Endothelial cell of umbilical vein (primary cell): Measurements from ENCODE around the gene EPS15. TPM values are rescaled to one million over a fixed set of nuclear protein-coding genes. Genes with fewer than 3 reads are reported as not detected.
"Not testable (repeated sequence)": the region's sequence is repeated elsewhere in the genome, so short reads cannot be mapped to it uniquely, and the experiment has no call there.

Source experiments
- BruUV-seq: library from RNA; stranded (reverse); fragments of 400-500 nt; replicated peaks from 2 replicates; lab custom pipeline; 2021; lab: Mats Ljungman, UMichigan
- CTCF ChIA-PET: fragments of 300-600, 350-600 bp; sonication (Branson Sonifier 250); formaldehyde crosslinking; loops from one replicate; lab custom pipeline; 2021; ENCODE audit warnings: antibody characterized with exemption, inconsistent platforms; lab: Charles Lee
- POLR2A ChIA-PET: fragments of 300-600, 350-600 bp; sonication (Branson Sonifier 250); formaldehyde crosslinking; loops from one replicate; lab custom pipeline; 2021; ENCODE audit warnings: antibody characterized with exemption, inconsistent platforms; lab: Charles Lee
- DNase-seq: peaks from one replicate; pipeline ENCODE4 v3.0.0-alpha.2; 2011; ENCODE audit warnings: low read depth, low spot score
- FAIRE-seq: peaks from 2 replicates; lab custom pipeline; 2011; peaks lifted over from hg19 to GRCh38; lab: Jason Lieb, UNC
- H2AFZ ChIP-seq: 2 replicates; pipeline ENCODE4 v1.6.0; 2012; ENCODE audit warnings: low read depth, low read length, control low read depth, inconsistent platforms
- H3K27ac ChIP-seq: 2 replicates; pipeline ENCODE4 v1.5.1; 2011; ENCODE audit warnings: low read depth, mild to moderate bottlenecking, control low read depth, low read length, moderate library complexity; ENCODE audit not compliant: insufficient read depth
- H3K27me3 ChIP-seq, 2 experiments: 2 replicates each; pipeline versions ENCODE4 v1.6.0 to v1.6.1; 2011; ENCODE audit warnings: low read length in 2 of 2, mixed read lengths in 1 of 2; ENCODE audit not compliant: control insufficient read depth in 2 of 2, insufficient read depth in 2 of 2
- H3K36me3 ChIP-seq, 2 experiments: 2 replicates in 1 of 2; 3 replicates in 1 of 2; pipeline ENCODE4 v1.5.1; 2011; ENCODE audit warnings: low read length in 2 of 2, mild to moderate bottlenecking in 1 of 2, moderate library complexity in 1 of 2; ENCODE audit not compliant: control insufficient read depth in 2 of 2, insufficient read depth in 2 of 2; ENCODE audit errors: extremely low read depth in 1 of 2
- H3K4me1 ChIP-seq: 3 replicates; pipeline ENCODE4 v1.5.1; 2011; ENCODE audit warnings: mild to moderate bottlenecking, low read length; ENCODE audit not compliant: control insufficient read depth, insufficient read depth; ENCODE audit errors: extremely low read depth
- H3K4me2 ChIP-seq: 2 replicates; pipeline ENCODE4 v1.6.1; 2011; ENCODE audit warnings: low read length, control low read depth, mixed read lengths; ENCODE audit not compliant: insufficient read depth
- H3K4me3 ChIP-seq, 3 experiments: fragments of 200-600 bp in 1 of 3; sonication (generic), shearing (Covaris generic) in 1 of 3; replicated peaks in 1 of 3; 2 replicates each; pipeline ENCODE4 v1.5.1; 2011 to 2016; ENCODE audit warnings: control low read depth in 3 of 3, low read length in 3 of 3, mild to moderate bottlenecking in 2 of 3, inconsistent platforms in 1 of 3, low read depth in 1 of 3, moderate library complexity in 1 of 3; ENCODE audit not compliant: insufficient read depth in 1 of 3
- H3K79me2 ChIP-seq: 2 replicates; pipeline ENCODE4 v1.6.0; 2012; ENCODE audit warnings: low read length, inconsistent platforms; ENCODE audit not compliant: control insufficient read depth, insufficient read depth
- H3K9ac ChIP-seq: replicated peaks from 2 replicates; pipeline ENCODE3; 2011; ENCODE audit warnings: low read length, control low read depth; ENCODE audit not compliant: insufficient read depth; ENCODE audit errors: extremely low read depth
- H3K9me1 ChIP-seq: replicated peaks from 3 replicates; pipeline ENCODE4 v1.6.0; 2011; ENCODE audit warnings: mild to moderate bottlenecking, low read length; ENCODE audit not compliant: control insufficient read depth, insufficient read depth; ENCODE audit errors: extremely low read depth
- H3K9me3 ChIP-seq: replicated peaks from 2 replicates; pipeline ENCODE4 v1.5.1; 2012; ENCODE audit warnings: low read length, inconsistent platforms; ENCODE audit not compliant: control insufficient read depth, insufficient read depth
- H4K20me1 ChIP-seq: replicated peaks from 2 replicates; pipeline ENCODE3; 2011; ENCODE audit warnings: mild to moderate bottlenecking, low read length; ENCODE audit not compliant: control insufficient read depth, insufficient read depth; ENCODE audit errors: extremely low read depth
- FOS ChIP-seq: IDR thresholded peaks from 2 replicates; pipeline ENCODE4 v1.6.1; 2011; ENCODE audit warnings: mild to moderate bottlenecking, low read length, moderate library complexity, borderline replicate concordance; ENCODE audit not compliant: insufficient read depth
- GATA2 ChIP-seq: IDR thresholded peaks from 2 replicates; pipeline ENCODE4 v1.7.0; 2011; ENCODE audit warnings: low read depth, mild to moderate bottlenecking, moderate library complexity, mixed read lengths, low read length; ENCODE audit not compliant: insufficient read length, insufficient read depth
- JUN ChIP-seq: IDR thresholded peaks from 2 replicates; pipeline ENCODE4 v1.6.1; 2011; ENCODE audit warnings: borderline replicate concordance, low read depth; ENCODE audit not compliant: insufficient read length, insufficient read depth
- POLR2AphosphoS5 ChIP-seq: IDR thresholded peaks from 2 replicates; pipeline ENCODE4 v1.6.1; 2012; ENCODE audit warnings: low read depth, mild to moderate bottlenecking, control low read depth, low read length, moderate library complexity; ENCODE audit not compliant: insufficient read depth
- dilution Hi-C: fragments of 300-500 bp; cut with MboI; formaldehyde crosslinking; loops from one replicate; pipeline ENCODE4 v1.15.0; 2019; ENCODE audit warnings: low sequenced_read_pairs; ENCODE audit not compliant: extremely low pct_ligation_motif_present
- intact Hi-C: fragments of 100-400 bp; cut with micrococcal nuclease; formaldehyde crosslinking; loops from one replicate; pipeline ENCODE4 v1.10.0; 2022
- polyA plus RNA-seq, 4 experiments: library from polyadenylated mRNA; depleted of rRNA in 3 of 4; stranded (reverse) in 3 of 4; unstranded in 1 of 4; fragments of >200 nt; gene quantifications; 2 replicates each; pipeline versions ENCODE4 v1.2.1 to v1.2.3, GENCODE V29; 2011 to 2012; ENCODE audit warnings: missing spikeins in 1 of 4
- total RNA-seq: library from RNA; stranded (reverse); gene quantifications from 2 replicates; pipeline ENCODE4 v1.2.3, GENCODE V29; 2021

The EPS15 gene
- total and polyA plus RNA-seq, 2 donors (not counting 3 experiments of a cell fraction or from before 2014, with no cell fraction given): 15.4 to 44.8 TPM

- no peaks in the 10 kb centered on the region for H3K9me3 ChIP-seq
- intact Hi-C loops (no loop called here), dilution Hi-C loops (no loop called here)
- no peak overlapping the region for H3K27ac ChIP-seq
- no peak overlapping the region for H3K9ac ChIP-seq
- no peaks in the 10 kb centered on the region for H3K4me1 ChIP-seq
- H4K20me1 ChIP-seq: no peaks in the 10 kb centered on the region
- DNase-seq (no peak), FAIRE-seq (no peak)
- H3K4me2 ChIP-seq: no peak overlapping the region
- no peaks in the 10 kb centered on the region for H3K36me3 ChIP-seq
- TF ChIP-seq POLR2AphosphoS5: no peak
- no peak for TF ChIP-seq GATA2
- no peak for TF ChIP-seq JUN
- TF ChIP-seq FOS: no peak
- no peaks in the 10 kb centered on the region for H3K27me3 ChIP-seq
- ChIA-PET POLR2A (no interaction called here), CTCF (interaction anchor here (1.6 kb wide), 1 partner anchor 50 kb away, joined by 3 read pairs; no protein-coding TSS in a partner anchor)
- no TSS peak for BruUV-seq
- H3K79me2 ChIP-seq: no peaks in the 10 kb centered on the region
- no peak overlapping the region for H3K4me3 ChIP-seq
- no peaks in the 10 kb centered on the region for H3K9me1 ChIP-seq
- no peak overlapping the region for H2AFZ ChIP-seq
Observed at GRCh38 chr1:51453010-51453409, 66.1 kb downstream of the EPS15 start.

GRCh38 chr1:51448844-51449454 is 70.1 kb downstream of the EPS15 start:
- H3K4me1 ChIP-seq, H3K9ac ChIP-seq, H3K27me3 ChIP-seq, H4K20me1 ChIP-seq, H3K9me1 ChIP-seq, H3K79me2 ChIP-seq, DNase-seq, POLR2A ChIA-PET, H3K36me3 ChIP-seq, dilution Hi-C loops, BruUV-seq, FAIRE-seq, H3K4me3 ChIP-seq, H3K9me3 ChIP-seq, intact Hi-C loops, H3K4me2 ChIP-seq, H3K27ac ChIP-seq, H2AFZ ChIP-seq: not testable (repeated sequence)
- CTCF ChIA-PET: interaction anchor here (0.9 kb wide), 1 partner anchor 226 kb away, joined by 3 read pairs; no protein-coding TSS in a partner anchor
